G401.6 (cell line): ENCODE data around the gene DENND4A.
"Not testable (repeated sequence)": the region's sequence is repeated elsewhere in the genome, so short reads cannot be mapped to it uniquely, and the experiment has no call there.

Experiments used
- FAIRE-seq: peaks from 2 replicates; lab custom pipeline; 2012; peaks lifted over from hg19 to GRCh38; lab: Jason Lieb, UNC

DENND4A gene

GRCh38 chr15:65787260-65787659 lies 4.8 kb downstream of the DENND4A start:
- FAIRE-seq: no peak

GRCh38 chr15:65785151-65785550 lies 6.9 kb downstream of the DENND4A start:
- no peak for FAIRE-seq

GRCh38 chr15:65783872-65784271 lies 8.2 kb downstream of the DENND4A start:
- no peak for FAIRE-seq

GRCh38 chr15:65782096-65782495 lies 10.0 kb downstream of the DENND4A start:
- FAIRE-seq: no peak

GRCh38 chr15:65778701-65779100 lies 13.4 kb downstream of the DENND4A start:
- FAIRE-seq: not testable (repeated sequence)

GRCh38 chr15:65778269-65778668 lies 13.8 kb downstream of the DENND4A start:
- FAIRE-seq: no peak

- FAIRE-seq: no peak
Observed at GRCh38 chr15:65777843-65778242, 14.2 kb downstream of the DENND4A start.

GRCh38 chr15:65777053-65777452 lies 15.0 kb downstream of the DENND4A start:
- FAIRE-seq: no peak

GRCh38 chr15:65773386-65774111 lies 18.5 kb downstream of the DENND4A start:
- no peak for FAIRE-seq

- FAIRE-seq: no peak
Observed at GRCh38 chr15:65772930-65773329, 19.2 kb downstream of the DENND4A start.

- FAIRE-seq: no peak
Observed at GRCh38 chr15:65771870-65772269, 20.2 kb downstream of the DENND4A start.

GRCh38 chr15:65769482-65769881 lies 22.6 kb downstream of the DENND4A start:
- no peak for FAIRE-seq

- no peak for FAIRE-seq
Observed at GRCh38 chr15:65767895-65768294, 24.2 kb downstream of the DENND4A start.

- FAIRE-seq: no peak
Observed at GRCh38 chr15:65767264-65767595, 24.9 kb downstream of the DENND4A start.

- no peak for FAIRE-seq
Observed at GRCh38 chr15:65766422-65767263, 25.4 kb downstream of the DENND4A start.

GRCh38 chr15:65765106-65765505 lies 27.0 kb downstream of the DENND4A start:
- FAIRE-seq: no peak

- FAIRE-seq: no peak
Observed at GRCh38 chr15:65762914-65763787, 28.9 kb downstream of the DENND4A start.

- FAIRE-seq: no peak
Observed at GRCh38 chr15:65762399-65762798, 29.7 kb downstream of the DENND4A start.

GRCh38 chr15:65761210-65761926 lies 30.7 kb downstream of the DENND4A start:
- FAIRE-seq: no peak

GRCh38 chr15:65759441-65759840 lies 32.7 kb downstream of the DENND4A start:
- FAIRE-seq: no peak

- no peak for FAIRE-seq
Observed at GRCh38 chr15:65758242-65758641, 33.9 kb downstream of the DENND4A start.

- no peak for FAIRE-seq
Observed at GRCh38 chr15:65757256-65757655, 34.8 kb downstream of the DENND4A start.
